BE2C (cell line): ENCODE data around the gene IQCE.
"Not testable (repeated sequence)": the region's sequence is repeated elsewhere in the genome, so short reads cannot be mapped to it uniquely, and the experiment has no call there.

Experiments
- DNase-seq: peaks from one replicate; pipeline ENCODE4 v3.0.0-alpha.2; 2020
- H3K27me3 ChIP-seq: fragments of 250-450 bp; sonication (Bioruptor Pico); 2 replicates; pipeline ENCODE4 v1.5.1; 2020; ENCODE audit warnings: mild to moderate bottlenecking
- H3K36me3 ChIP-seq: fragments of 250-450 bp; sonication (Bioruptor Pico); 2 replicates; pipeline ENCODE4 v1.5.1; 2020; ENCODE audit warnings: mild to moderate bottlenecking
- H3K4me1 ChIP-seq: fragments of 250-450 bp; sonication (Bioruptor Pico); 2 replicates; pipeline ENCODE4 v1.5.1; 2020
- H3K4me3 ChIP-seq: 2 replicates; pipeline ENCODE4 v1.5.1; 2011; ENCODE audit warnings: low read depth, low read length
- H3K9me3 ChIP-seq: fragments of 250-450 bp; sonication (Bioruptor Pico); 2 replicates; pipeline ENCODE4 v1.5.1; 2020
- TF ChIP-seq, protein P1 (sequence below): IDR thresholded peaks from 2 replicates; pipeline ENCODE4 v1.5.1; 2012; ENCODE audit warnings: mild to moderate bottlenecking, low read depth, low read length

Gene IQCE

DNA sequence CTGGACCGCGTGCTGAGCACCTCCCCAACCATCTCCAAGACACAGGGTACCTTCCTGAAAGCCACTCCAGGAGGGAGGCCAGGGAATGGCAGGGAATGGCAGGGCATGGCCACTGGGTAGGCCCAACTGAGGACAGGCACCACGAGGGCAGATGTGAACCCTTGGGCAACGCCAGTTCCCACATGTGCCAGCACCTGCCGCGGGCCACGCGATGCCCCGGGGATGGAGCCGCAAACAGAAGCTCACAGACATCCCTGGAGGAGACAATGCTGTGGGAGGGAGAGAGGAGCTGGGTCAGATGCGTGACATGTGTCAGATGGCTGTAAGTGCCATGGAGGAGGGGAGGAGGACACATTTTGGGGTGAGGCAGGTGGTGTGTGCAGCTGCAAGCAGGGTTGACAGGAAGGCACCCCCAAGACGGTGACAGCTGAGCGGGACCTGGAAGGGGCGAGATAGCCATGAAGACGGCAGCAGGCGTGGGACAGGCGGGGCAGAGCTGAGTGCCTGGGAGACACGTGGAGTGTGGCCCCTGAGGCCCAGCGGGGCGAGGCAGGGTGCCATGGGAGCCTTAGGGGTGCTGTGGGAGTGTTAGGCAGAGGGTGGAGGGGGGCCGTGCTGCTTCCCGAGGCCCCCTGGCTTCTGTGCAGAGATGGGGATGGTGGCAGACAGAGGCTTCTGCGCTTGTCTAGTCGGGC is 27.7 kb downstream of the IQCE start:
- Histone ChIP-seq H3K4me3 (no peak overlapping the region), H3K9me3 (no peaks in the 10 kb centered on the region), H3K4me1 (no peaks in the 10 kb centered on the region), H3K27me3 (no peaks in the 10 kb centered on the region), H3K36me3 (peaks cover 30% of the 10 kb centered on the region)
- DNase-seq: no peak
- TF ChIP-seq, protein P1, sequence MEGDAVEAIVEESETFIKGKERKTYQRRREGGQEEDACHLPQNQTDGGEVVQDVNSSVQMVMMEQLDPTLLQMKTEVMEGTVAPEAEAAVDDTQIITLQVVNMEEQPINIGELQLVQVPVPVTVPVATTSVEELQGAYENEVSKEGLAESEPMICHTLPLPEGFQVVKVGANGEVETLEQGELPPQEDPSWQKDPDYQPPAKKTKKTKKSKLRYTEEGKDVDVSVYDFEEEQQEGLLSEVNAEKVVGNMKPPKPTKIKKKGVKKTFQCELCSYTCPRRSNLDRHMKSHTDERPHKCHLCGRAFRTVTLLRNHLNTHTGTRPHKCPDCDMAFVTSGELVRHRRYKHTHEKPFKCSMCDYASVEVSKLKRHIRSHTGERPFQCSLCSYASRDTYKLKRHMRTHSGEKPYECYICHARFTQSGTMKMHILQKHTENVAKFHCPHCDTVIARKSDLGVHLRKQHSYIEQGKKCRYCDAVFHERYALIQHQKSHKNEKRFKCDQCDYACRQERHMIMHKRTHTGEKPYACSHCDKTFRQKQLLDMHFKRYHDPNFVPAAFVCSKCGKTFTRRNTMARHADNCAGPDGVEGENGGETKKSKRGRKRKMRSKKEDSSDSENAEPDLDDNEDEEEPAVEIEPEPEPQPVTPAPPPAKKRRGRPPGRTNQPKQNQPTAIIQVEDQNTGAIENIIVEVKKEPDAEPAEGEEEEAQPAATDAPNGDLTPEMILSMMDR: no peak

DNA sequence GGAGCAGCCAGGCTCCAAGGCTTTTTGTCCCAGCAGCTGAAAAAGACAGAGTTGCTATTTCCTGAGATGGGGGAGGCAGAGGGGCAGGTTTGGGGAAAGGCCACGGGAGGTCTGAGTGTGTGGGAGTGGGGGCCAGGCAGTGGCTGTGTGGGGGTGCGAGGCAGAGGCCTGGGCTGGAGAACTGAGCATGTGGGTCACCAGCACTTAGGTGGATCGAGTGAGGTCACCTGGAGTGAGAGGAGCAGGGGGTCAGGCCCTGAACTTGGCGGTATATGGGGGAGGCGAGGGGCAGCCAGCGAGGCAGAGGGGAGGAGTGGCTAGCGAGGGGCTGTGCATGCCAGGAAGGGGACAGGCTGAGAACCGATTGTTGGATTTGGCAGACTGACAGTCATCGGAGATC is 28.4 kb downstream of the IQCE start:
- Histone ChIP-seq H3K4me3 (no peak overlapping the region), H3K4me1 (no peaks in the 10 kb centered on the region), H3K9me3 (no peaks in the 10 kb centered on the region), H3K36me3 (peaks cover 30% of the 10 kb centered on the region), H3K27me3 (no peaks in the 10 kb centered on the region)
- TF ChIP-seq, protein P1: no peak
- no peak for DNase-seq

DNA sequence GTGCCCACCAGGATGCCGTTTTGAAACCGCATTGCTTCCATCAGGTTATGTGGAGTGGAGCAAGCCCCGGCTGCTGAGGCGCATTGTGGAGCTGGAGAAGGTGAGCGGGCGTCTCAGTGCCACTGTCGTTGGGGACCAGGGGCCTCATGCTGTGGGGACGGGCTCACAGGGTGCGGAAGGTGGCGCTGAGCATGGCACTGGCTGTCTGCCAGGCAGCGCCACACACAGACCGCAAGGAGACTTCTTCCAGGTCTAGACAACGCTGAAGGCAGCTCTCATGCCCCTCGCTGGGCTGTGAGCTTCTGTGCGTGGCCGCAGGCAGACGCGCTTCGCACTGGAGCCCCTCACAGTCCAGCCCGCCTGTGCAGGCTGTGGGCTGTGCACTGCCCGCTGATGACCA is 29.0 kb downstream of the IQCE start:
- TF ChIP-seq, protein P1: no peak
- Histone ChIP-seq H3K36me3 (peaks cover 30% of the 10 kb centered on the region), H3K4me3 (no peak overlapping the region), H3K27me3 (no peaks in the 10 kb centered on the region), H3K9me3 (no peaks in the 10 kb centered on the region), H3K4me1 (no peaks in the 10 kb centered on the region)
- DNase-seq: no peak

DNA sequence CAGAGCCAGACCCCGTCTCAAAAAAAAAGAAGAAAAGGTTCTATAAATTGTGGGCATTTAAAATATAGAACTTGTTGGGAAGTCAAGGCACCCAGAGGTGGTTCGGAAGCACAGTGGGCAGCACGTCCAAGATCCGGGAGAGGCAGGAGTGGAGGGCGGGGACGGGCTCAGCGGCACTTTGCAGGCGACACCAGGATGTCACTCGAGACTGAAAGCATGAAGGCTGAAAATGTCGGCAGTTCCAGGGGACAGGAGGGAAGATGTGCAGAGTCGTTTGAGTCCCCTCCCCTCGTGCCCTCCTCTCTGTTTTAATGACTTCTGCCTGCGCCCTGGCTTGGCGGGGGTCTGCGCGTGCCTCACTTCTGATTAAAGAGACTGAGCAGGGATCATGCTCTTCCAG is 30.6 kb downstream of the IQCE start:
- H3K36me3 ChIP-seq: peaks cover 31% of the 10 kb centered on the region
- TF ChIP-seq, protein P1: no peak
- no peaks in the 10 kb centered on the region for H3K4me1 ChIP-seq

DNA sequence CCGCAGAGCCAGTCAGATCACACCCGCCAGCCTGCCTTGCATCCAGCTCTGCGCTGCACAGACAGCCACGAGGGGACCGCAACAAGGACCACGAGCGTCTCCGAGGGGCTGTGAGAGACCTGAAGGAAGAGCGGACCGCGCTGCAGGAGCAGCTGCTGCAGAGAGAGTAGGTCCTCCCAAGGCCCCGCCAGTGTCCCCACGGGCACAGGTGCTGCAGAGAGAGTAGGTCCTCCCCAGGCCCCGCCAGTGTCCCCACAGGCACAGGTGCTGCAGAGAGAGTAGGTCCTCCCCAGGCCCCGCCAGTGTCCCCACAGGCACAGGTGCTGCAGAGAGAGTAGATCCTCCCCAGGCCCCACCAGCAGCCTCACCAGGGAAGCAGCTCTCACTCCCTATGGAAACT is 31.2 kb downstream of the IQCE start:
- not testable (repeated sequence) for H3K4me3 ChIP-seq, H3K9me3 ChIP-seq, H3K4me1 ChIP-seq, H3K27me3 ChIP-seq, DNase-seq
- peaks cover 32% of the 10 kb centered on the region for H3K36me3 ChIP-seq

More for the DNA sequence above, 30.6 kb downstream of the IQCE start:
- H3K9me3 ChIP-seq: no peaks in the 10 kb centered on the region
- DNase-seq: no peak
- H3K4me3 ChIP-seq: no peak overlapping the region
- H3K27me3 ChIP-seq: no peaks in the 10 kb centered on the region

DNA sequence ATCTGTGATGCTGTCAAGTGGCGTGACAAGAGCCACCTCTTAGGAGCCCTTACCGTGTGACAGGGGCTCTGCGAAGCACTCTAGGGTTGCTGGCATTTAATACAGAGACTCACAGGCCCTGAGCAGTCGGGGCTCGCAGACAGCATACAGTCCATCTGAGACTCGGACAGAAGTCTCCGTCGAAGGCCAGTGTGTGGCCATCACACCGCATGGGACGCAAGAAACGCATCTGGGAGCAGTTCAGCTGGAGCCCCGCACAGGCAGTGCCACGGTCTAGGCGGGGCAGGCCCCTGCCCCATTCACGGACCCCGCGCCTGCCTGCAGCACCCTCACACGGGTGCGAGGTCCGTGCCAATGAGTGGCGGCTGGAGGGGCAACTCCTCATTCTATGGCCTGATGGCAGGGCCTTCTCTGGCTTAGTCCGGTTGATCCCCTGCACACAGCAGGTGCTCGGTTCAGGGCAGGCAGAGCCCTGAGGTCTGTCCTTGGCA is 33.6 kb downstream of the IQCE start:
- H3K27me3 ChIP-seq: no peaks in the 10 kb centered on the region
- peaks cover 21% of the 10 kb centered on the region for H3K36me3 ChIP-seq

More for the DNA sequence above, 33.6 kb downstream of the IQCE start:
- Histone ChIP-seq H3K9me3 (no peaks in the 10 kb centered on the region), H3K4me3 (no peak overlapping the region), H3K4me1 (no peaks in the 10 kb centered on the region)
- DNase-seq: no peak
- TF ChIP-seq, protein P1: no peak
